GM21576 (cell line): ENCODE data around the gene SH3BGRL2.
A peak's percentile ranks its signal among the peaks of the same experiment; 100 is the strongest.
"Not testable (repeated sequence)": the region's sequence is repeated elsewhere in the genome, so short reads cannot be mapped to it uniquely, and the experiment has no call there.

ENCODE experiments used
- ATAC-seq: cut with Tn5 transposase; IDR thresholded peaks from one replicate; pipeline ENCODE4 v1.9.1; 2021; ENCODE audit warnings: mild to moderate bottlenecking, moderate library complexity; ENCODE audit not compliant: unreplicated experiment

The SH3BGRL2 gene

GRCh38 chr6:79647741-79648140 lies 16.6 kb downstream of the SH3BGRL2 start:
- ATAC-seq, result no peak

- ATAC-seq, result no peak
Observed at GRCh38 chr6:79648328-79648727, 17.2 kb downstream of the SH3BGRL2 start.

- no peak for ATAC-seq
Observed at GRCh38 chr6:79649016-79649415, 17.9 kb downstream of the SH3BGRL2 start.

GRCh38 chr6:79650950-79651349 lies 19.8 kb downstream of the SH3BGRL2 start:
- no peak for ATAC-seq

- no peak for ATAC-seq
Observed at GRCh38 chr6:79656134-79656533, 25.0 kb downstream of the SH3BGRL2 start.

GRCh38 chr6:79657238-79657637 lies 26.1 kb downstream of the SH3BGRL2 start:
- ATAC-seq, result no peak

GRCh38 chr6:79663655-79664054 lies 32.5 kb downstream of the SH3BGRL2 start:
- ATAC-seq, result not testable (repeated sequence)

GRCh38 chr6:79665725-79666551 lies 34.8 kb downstream of the SH3BGRL2 start:
- ATAC-seq, result no peak

- no peak for ATAC-seq
Observed at GRCh38 chr6:79666634-79667033, 35.5 kb downstream of the SH3BGRL2 start.

GRCh38 chr6:79668381-79668780 lies 37.3 kb downstream of the SH3BGRL2 start:
- no peak for ATAC-seq

- no peak for ATAC-seq
Observed at GRCh38 chr6:79669766-79670165, 38.6 kb downstream of the SH3BGRL2 start.

- ATAC-seq, result no peak
Observed at GRCh38 chr6:79670789-79671188, 39.7 kb downstream of the SH3BGRL2 start.

GRCh38 chr6:79671600-79672266 lies 40.6 kb downstream of the SH3BGRL2 start:
- peak; percentile 59 for ATAC-seq

GRCh38 chr6:79672631-79673111 lies 41.5 kb downstream of the SH3BGRL2 start:
- no peak for ATAC-seq

- no peak for ATAC-seq
Observed at GRCh38 chr6:79673947-79674346, 42.8 kb downstream of the SH3BGRL2 start.

GRCh38 chr6:79676785-79677736 lies 45.9 kb downstream of the SH3BGRL2 start:
- ATAC-seq, result no peak

GRCh38 chr6:79682682-79683081 lies 51.6 kb downstream of the SH3BGRL2 start:
- ATAC-seq, result not testable (repeated sequence)

- no peak for ATAC-seq
Observed at GRCh38 chr6:79684876-79685275, 53.7 kb downstream of the SH3BGRL2 start.

- ATAC-seq, result no peak
Observed at GRCh38 chr6:79686707-79687309, 55.7 kb downstream of the SH3BGRL2 start.

GRCh38 chr6:79687759-79688158 lies 56.6 kb downstream of the SH3BGRL2 start:
- ATAC-seq, result no peak

- ATAC-seq, result no peak
Observed at GRCh38 chr6:79694156-79694555, 63.0 kb downstream of the SH3BGRL2 start.
